ENCODE measurements around the gene NCAM1.
"Not testable (repeated sequence)": the region's sequence is repeated elsewhere in the genome, so short reads cannot be mapped to it uniquely, and the experiment has no call there.

NCAM1 gene

GRCh38 chr11:112961146-112961668 is at the start of gene NCAM1:
Gene NCAM1 (plus strand): TSS chr11:112961420.
- DNase-seq (ENCODE audit: low read depth), result no peak

- DNase-seq (ENCODE audit: low read depth), result no peak
These were observed 38.6 kb upstream of the NCAM1 start for GRCh38 chr11:112922606-112923005.

- not testable (repeated sequence) for DNase-seq (ENCODE audit: low read depth)
These were observed 36.4 kb upstream of the NCAM1 start for GRCh38 chr11:112924836-112925235.

- DNase-seq (ENCODE audit: low read depth), result no peak
These were observed 35.5 kb upstream of the NCAM1 start for GRCh38 chr11:112925516-112926310.

GRCh38 chr11:112928136-112928535 is 33.1 kb upstream of the NCAM1 start:
- DNase-seq (ENCODE audit: low read depth), result no peak

- no peak for DNase-seq (ENCODE audit: low read depth)
These were observed 31.8 kb upstream of the NCAM1 start for GRCh38 chr11:112929432-112929831.

- DNase-seq (ENCODE audit: low read depth), result no peak
These were observed 29.5 kb upstream of the NCAM1 start for GRCh38 chr11:112931703-112932102.

GRCh38 chr11:112932593-112932992 is 28.6 kb upstream of the NCAM1 start:
- DNase-seq (ENCODE audit: low read depth), result no peak

- DNase-seq (ENCODE audit: low read depth), result no peak
These were observed 27.2 kb upstream of the NCAM1 start for GRCh38 chr11:112933970-112934369.

GRCh38 chr11:112941104-112941503 is 20.1 kb upstream of the NCAM1 start:
- no peak for DNase-seq (ENCODE audit: low read depth)

- no peak for DNase-seq (ENCODE audit: low read depth)
These were observed 18.1 kb upstream of the NCAM1 start for GRCh38 chr11:112942966-112943643.

GRCh38 chr11:112946866-112947265 is 14.4 kb upstream of the NCAM1 start:
- no peak for DNase-seq (ENCODE audit: low read depth)

GRCh38 chr11:112949781-112950575 is 11.2 kb upstream of the NCAM1 start:
- no peak for DNase-seq (ENCODE audit: low read depth)

- no peak for DNase-seq (ENCODE audit: low read depth)
These were observed 2.5 kb upstream of the NCAM1 start for GRCh38 chr11:112958670-112959069.

- DNase-seq (ENCODE audit: low read depth), result no peak
These were observed 745 bp downstream of the NCAM1 start for GRCh38 chr11:112961751-112962578.

GRCh38 chr11:112962579-112963367 is 1.6 kb downstream of the NCAM1 start:
- DNase-seq (ENCODE audit: low read depth), result no peak

GRCh38 chr11:112963368-112963955 is 2.2 kb downstream of the NCAM1 start:
- no peak for DNase-seq (ENCODE audit: low read depth)

- no peak for DNase-seq (ENCODE audit: low read depth)
These were observed 4.4 kb downstream of the NCAM1 start for GRCh38 chr11:112965656-112966055.

- DNase-seq (ENCODE audit: low read depth), result no peak
These were observed 5.3 kb downstream of the NCAM1 start for GRCh38 chr11:112966561-112966960.

- DNase-seq (ENCODE audit: low read depth), result no peak
These were observed 5.9 kb downstream of the NCAM1 start for GRCh38 chr11:112967082-112967481.
